Limb (tissue), 2 donors: ENCODE data around the gene PSMD2.

Source experiments
- DNase-seq, 2 donors: peaks; one replicate each; pipeline ENCODE4 v3.0.0-alpha.2; 2016; ENCODE audit errors: extremely low spot score in 2 of 2

Gene PSMD2

GRCh38 chr3:184277366-184277765 lies 21.7 kb upstream of the PSMD2 start:
- DNase-seq: no peak

GRCh38 chr3:184282941-184283340 lies 16.1 kb upstream of the PSMD2 start:
- no peak for DNase-seq

- DNase-seq: no peak
These were observed 15.4 kb upstream of the PSMD2 start for GRCh38 chr3:184283681-184284080.

GRCh38 chr3:184284696-184285095 lies 14.3 kb upstream of the PSMD2 start:
- peak; percentile 59 for DNase-seq

GRCh38 chr3:184289426-184289938 lies 9.6 kb upstream of the PSMD2 start:
- peak in 1 of 2 donors; percentile 60 for DNase-seq

- no peak for DNase-seq
These were observed 8.7 kb upstream of the PSMD2 start for GRCh38 chr3:184290331-184290730.

- no peak for DNase-seq
These were observed 7.8 kb upstream of the PSMD2 start for GRCh38 chr3:184291044-184291737.

- DNase-seq: no peak
These were observed 7.1 kb upstream of the PSMD2 start for GRCh38 chr3:184291738-184292445.

GRCh38 chr3:184295771-184296170 lies 3.3 kb upstream of the PSMD2 start:
- DNase-seq: no peak

GRCh38 chr3:184296616-184297015 lies 2.4 kb upstream of the PSMD2 start:
- no peak for DNase-seq

GRCh38 chr3:184299488-184300377 lies 692 bp downstream of the PSMD2 start:
- no peak for DNase-seq

- DNase-seq: no peak
These were observed 1.3 kb downstream of the PSMD2 start for GRCh38 chr3:184300378-184300720.

- DNase-seq: no peak
These were observed 6.5 kb downstream of the PSMD2 start for GRCh38 chr3:184305577-184305976.

GRCh38 chr3:184306341-184306972 lies 7.4 kb downstream of the PSMD2 start:
- DNase-seq: no peak

- no peak for DNase-seq
These were observed 8.9 kb downstream of the PSMD2 start for GRCh38 chr3:184307915-184308314.

GRCh38 chr3:184308744-184309143 lies 9.7 kb downstream of the PSMD2 start:
- DNase-seq: no peak

GRCh38 chr3:184311633-184312032 lies 12.6 kb downstream of the PSMD2 start:
- no peak for DNase-seq

- peak; percentile 95 to 96 for DNase-seq
These were observed 15.3 kb downstream of the PSMD2 start, which contains the start of gene EIF4G1 for GRCh38 chr3:184314363-184314699. Gene EIF4G1, plus strand, starts transcription at chr3:184314606. Its CDS starts 1,191 bp downstream, at chr3:184315797.

- DNase-seq: peak; percentile 74 to 88
These were observed 15.9 kb downstream of the PSMD2 start for GRCh38 chr3:184314700-184315542.

- DNase-seq: no peak
These were observed 16.5 kb downstream of the PSMD2 start for GRCh38 chr3:184315543-184315867.
